ENCODE measurements around the gene GRIA4. TPM values are rescaled to one million over a fixed set of nuclear protein-coding genes. Genes with fewer than 3 reads are reported as not detected.

The GRIA4 gene
- polyA plus RNA-seq, 3 donors: not detected

- Histone ChIP-seq H3K9me3 (replicated peaks in 1 of 2; ENCODE audit: control insufficient read depth in 1 of 2, insufficient read depth in 1 of 2, low read length in 2 of 2) (no peaks in the 10 kb centered on the region), H3K79me2 (ENCODE audit: insufficient read depth, low read length) (no peaks in the 10 kb centered on the region), H4K20me1 (ENCODE audit: insufficient read depth, low read length) (no peaks in the 10 kb centered on the region), H3K27ac (ENCODE audit: low read depth in 1 of 2, low read length in 2 of 2) (no peak overlapping the region), H3K27me3 (ENCODE audit: control insufficient read depth in 2 of 2, insufficient read depth in 2 of 2, low read length in 2 of 2) (no peaks in the 10 kb centered on the region), H2AFZ (ENCODE audit: insufficient read depth, low read depth, low read length, poor library complexity, severe bottlenecking) (no peak overlapping the region), H3K4me1 (ENCODE audit: control insufficient read depth in 1 of 2, insufficient read depth in 2 of 2, low read length in 2 of 2) (no peaks in the 10 kb centered on the region), H3K36me3 (replicated peaks in 1 of 2; ENCODE audit: control insufficient read depth in 1 of 2, insufficient read depth in 2 of 2, low read length in 2 of 2) (no peaks in the 10 kb centered on the region), H3K4me3 (replicated peaks in 1 of 3; ENCODE audit: low read depth in 2 of 3, low read length in 3 of 3) (no peak overlapping the region), H3K9ac (ENCODE audit: insufficient read depth, low read length, poor library complexity, severe bottlenecking) (no peak overlapping the region), H3K4me2 (replicated peaks; ENCODE audit: extremely low read depth, low read length, poor library complexity, severe bottlenecking) (no peak overlapping the region)
- DNase-seq: no peak
- H3K4me3 Mint-ChIP-seq: no peak overlapping the region
- no peaks in the 10 kb centered on the region for H3K4me1 Mint-ChIP-seq
- H3K9me3 Mint-ChIP-seq: peaks cover 0 to 3% (median under 1%) of the 10 kb centered on the region in 7 donors
- H3K27ac Mint-ChIP-seq: no peak overlapping the region
- H3K27me3 Mint-ChIP-seq (ENCODE audit: low read depth in 3 of 3): no peaks in the 10 kb centered on the region
- no peak for TF ChIP-seq CTCF (IDR thresholded peaks at IDR 0.05)
- H3K36me3 Mint-ChIP-seq: no peaks in the 10 kb centered on the region
- intact Hi-C loops (cut with micrococcal nuclease): no loop called here
Measured at GRCh38 chr11:105700271-105700670, 90.4 kb downstream of the GRIA4 start.

- no peaks in the 10 kb centered on the region for H3K27me3 Mint-ChIP-seq (ENCODE audit: low read depth in 3 of 3)
- no peaks in the 10 kb centered on the region for H3K36me3 Mint-ChIP-seq
- no peak overlapping the region for H3K27ac Mint-ChIP-seq
- no peak overlapping the region for H3K4me3 ChIP-seq (replicated peaks in 1 of 3; ENCODE audit: low read depth in 2 of 3, low read length in 3 of 3)
- H3K4me1 Mint-ChIP-seq: no peaks in the 10 kb centered on the region
- no peaks in the 10 kb centered on the region for H4K20me1 ChIP-seq (ENCODE audit: insufficient read depth, low read length)
- TF ChIP-seq CTCF (IDR thresholded peaks at IDR 0.05): no peak
- H3K27ac ChIP-seq (ENCODE audit: low read depth in 1 of 2, low read length in 2 of 2): no peak overlapping the region
- DNase-seq: no peak
- H3K27me3 ChIP-seq (ENCODE audit: control insufficient read depth in 2 of 2, insufficient read depth in 2 of 2, low read length in 2 of 2): no peaks in the 10 kb centered on the region
- intact Hi-C loops (cut with micrococcal nuclease): no loop called here
- WGBS (ENCODE audit: insufficient coverage): 94% methylated on average over 2 of the region's 3 CpGs
- H3K9ac ChIP-seq (ENCODE audit: insufficient read depth, low read length, poor library complexity, severe bottlenecking): no peak overlapping the region
- H3K4me2 ChIP-seq (replicated peaks; ENCODE audit: extremely low read depth, low read length, poor library complexity, severe bottlenecking): no peak overlapping the region
- no peaks in the 10 kb centered on the region for H3K79me2 ChIP-seq (ENCODE audit: insufficient read depth, low read length)
- no peaks in the 10 kb centered on the region for H3K9me3 ChIP-seq (replicated peaks in 1 of 2; ENCODE audit: control insufficient read depth in 1 of 2, insufficient read depth in 1 of 2, low read length in 2 of 2)
- peaks cover 0 to 3% (median 0%) of the 10 kb centered on the region in 7 donors for H3K9me3 Mint-ChIP-seq
- no peak overlapping the region for H3K4me3 Mint-ChIP-seq
- H3K36me3 ChIP-seq (replicated peaks in 1 of 2; ENCODE audit: control insufficient read depth in 1 of 2, insufficient read depth in 2 of 2, low read length in 2 of 2): no peaks in the 10 kb centered on the region
- H3K4me1 ChIP-seq (ENCODE audit: control insufficient read depth in 1 of 2, insufficient read depth in 2 of 2, low read length in 2 of 2): no peaks in the 10 kb centered on the region
- no peak overlapping the region for H2AFZ ChIP-seq (ENCODE audit: insufficient read depth, low read depth, low read length, poor library complexity, severe bottlenecking)
Measured at GRCh38 chr11:105701098-105701497, 91.2 kb downstream of the GRIA4 start.
